ENCODE results near the gene HECW1.

The HECW1 gene

DNA sequence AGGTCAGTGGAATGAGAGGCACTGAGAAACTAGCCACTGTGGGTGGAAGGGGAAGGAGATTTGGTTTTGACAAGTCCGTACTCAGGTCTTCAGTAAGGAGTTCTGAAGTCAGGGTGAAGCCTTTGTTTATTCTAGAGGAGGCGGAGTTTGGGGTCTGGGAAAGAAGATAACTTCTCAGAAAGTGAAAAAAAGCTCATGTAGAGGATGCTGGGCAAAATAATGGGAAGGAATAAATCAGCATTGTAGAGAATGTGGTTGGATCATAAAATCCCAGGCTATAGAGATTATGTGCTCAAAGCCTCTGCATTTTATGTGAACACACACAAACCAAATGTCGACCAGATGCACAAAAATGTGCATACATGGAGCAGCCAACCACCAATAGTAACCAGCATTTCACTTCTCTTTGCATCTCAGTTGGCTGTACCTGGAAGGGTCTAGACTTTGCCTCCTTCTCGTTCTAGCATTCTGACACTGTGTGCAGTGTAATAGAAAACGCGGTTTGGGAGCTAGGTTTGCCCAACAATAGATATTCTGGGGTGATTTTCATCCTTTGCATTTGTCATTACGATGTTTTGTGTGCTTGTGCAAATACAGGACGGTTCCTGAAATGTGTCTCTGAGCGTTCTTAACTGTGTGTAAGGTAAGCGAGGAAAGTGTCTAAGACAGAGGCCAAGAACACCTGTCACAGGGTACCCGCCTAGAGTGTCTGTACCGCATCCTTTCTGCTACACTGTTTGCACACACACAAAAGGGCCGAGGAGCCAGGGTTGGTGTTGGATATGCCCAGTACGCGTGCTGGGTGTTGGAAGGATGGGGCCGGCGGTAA is 603 bp upstream of the HECW1 start:
- peak in 7 of 56 donors; percentile 19 to 64 (median 51) for DNase-seq

GRCh38 chr7:43112941-43113621 is 634 bp downstream of the HECW1 start:
- peak in 30 of 56 donors; percentile 4 to 63 (median 47) for DNase-seq

GRCh38 chr7:43113622-43114457 is 1.4 kb downstream of the HECW1 start:
- DNase-seq = peak in 22 of 56 donors; percentile 5 to 63 (median 42)

DNA sequence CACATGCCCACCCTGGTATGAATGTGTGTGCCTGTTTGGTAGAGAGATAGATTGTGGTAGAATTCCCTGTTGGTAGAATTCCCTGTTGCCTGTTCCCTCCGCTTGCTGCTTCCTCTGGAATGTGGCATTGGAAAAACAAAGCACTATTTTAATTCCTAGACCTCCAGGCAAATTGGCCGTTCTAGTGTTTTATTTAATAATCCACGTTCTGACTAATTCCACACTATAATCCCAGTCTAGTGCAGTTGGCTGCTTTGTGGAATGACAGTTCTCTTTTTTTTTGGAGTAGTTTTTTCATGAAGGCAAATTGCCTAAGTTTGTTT is 2.0 kb downstream of the HECW1 start:
- DNase-seq = no peak

GRCh38 chr7:43116451-43116850 is 4.0 kb downstream of the HECW1 start:
- no peak for DNase-seq

DNA sequence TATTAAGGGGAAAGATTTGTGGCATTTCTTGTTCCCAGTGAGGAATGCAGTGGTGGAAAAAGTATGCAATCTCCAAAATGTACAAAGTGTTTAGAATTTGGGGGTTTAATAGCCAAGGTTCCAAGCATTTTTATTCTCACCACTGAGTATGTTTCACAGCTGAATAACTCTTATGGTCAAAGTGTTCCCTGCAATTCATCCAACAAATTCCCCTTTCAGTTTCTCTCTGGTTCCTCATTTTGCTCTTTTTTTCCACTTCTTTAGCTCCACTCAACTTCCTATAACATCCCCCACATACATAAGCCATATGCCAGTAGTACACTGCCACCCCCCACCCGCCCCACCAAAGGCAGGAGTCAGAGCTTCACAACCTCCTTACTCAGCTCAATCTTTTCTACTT is 4.6 kb downstream of the HECW1 start:
- no peak for DNase-seq

DNA sequence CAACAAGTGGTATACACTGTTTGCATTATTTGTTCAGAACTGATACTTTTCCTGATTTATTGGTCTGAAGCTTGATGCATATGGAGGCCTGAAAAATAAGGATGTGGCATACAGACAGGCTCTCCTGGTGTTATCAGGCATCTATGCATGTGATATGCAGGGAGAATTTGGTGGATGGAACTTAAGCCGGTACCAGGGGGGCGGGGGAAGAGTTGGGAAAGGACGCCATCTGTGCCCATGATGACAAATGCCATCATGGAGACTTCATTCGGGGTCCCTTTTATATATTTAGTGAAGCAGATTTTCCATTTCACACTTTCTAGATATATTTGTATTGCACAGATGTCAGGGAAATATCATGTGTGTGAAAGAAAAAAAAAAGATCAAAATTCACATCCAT is 5.4 kb downstream of the HECW1 start:
- no peak for DNase-seq

DNA sequence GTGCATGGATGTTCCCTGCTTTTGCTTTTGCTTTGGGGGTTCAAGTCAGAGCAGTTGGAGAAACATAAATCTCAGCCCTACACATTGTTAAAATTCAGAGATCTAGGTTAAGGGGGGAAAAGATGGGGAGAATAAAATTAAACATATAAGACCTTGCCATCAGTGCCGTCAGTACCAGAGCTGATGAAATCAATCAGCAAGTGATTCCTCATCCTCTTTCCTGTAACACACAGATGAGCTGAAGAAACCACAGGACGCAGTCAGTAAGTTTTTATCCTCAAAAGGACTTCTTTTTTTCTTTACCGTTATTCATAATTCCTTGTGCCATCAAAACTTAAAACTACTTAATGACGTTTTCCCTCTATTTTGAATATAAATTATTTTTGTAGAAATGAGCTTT is 5.9 kb downstream of the HECW1 start:
- DNase-seq = no peak

- DNase-seq = peak in 2 of 56 donors; percentile 2 to 3
Observed at GRCh38 chr7:43119371-43120075, 7.1 kb downstream of the HECW1 start.

DNA sequence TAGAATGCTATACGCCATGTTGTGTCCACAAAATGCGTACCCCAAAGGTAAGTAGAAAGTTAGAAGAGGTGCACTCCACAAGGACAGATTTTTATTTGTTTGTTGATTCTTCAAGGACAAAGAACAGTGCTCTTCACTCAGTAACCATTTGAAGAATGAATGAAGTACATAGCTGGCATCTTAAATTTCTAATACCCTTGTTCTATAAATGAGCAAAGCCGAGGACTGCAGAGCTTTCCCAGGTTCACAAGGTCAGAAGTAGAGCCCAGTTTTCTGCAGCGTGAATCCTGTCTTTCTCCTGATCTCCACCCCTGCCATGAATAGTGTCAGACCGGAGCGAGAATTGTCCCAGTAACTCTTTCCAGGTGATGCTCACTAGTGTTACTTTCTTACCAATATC is 9.5 kb downstream of the HECW1 start:
- no peak for DNase-seq

- DNase-seq = no peak
Observed at GRCh38 chr7:43123457-43123856, 11.0 kb downstream of the HECW1 start.

- no peak for DNase-seq
Observed at GRCh38 chr7:43124388-43124787, 11.9 kb downstream of the HECW1 start.

DNA sequence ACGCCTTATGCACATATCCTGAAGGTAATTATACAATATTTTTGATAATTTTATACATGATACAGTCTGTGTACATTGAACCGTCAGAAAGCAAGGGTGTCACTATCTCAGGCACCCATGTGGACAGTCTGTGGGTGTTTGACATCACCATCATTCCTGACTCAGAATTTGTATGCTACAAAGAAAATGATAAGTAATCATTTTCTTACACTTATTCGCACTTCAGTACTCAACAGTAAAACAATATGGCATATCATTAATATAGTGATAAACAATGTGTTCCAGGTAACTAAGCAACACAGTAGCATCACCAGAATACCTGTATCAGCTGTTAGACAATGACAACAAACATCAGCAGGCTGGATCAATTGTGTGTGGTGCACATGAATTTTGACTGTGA is 17.9 kb downstream of the HECW1 start:
- DNase-seq = no peak

DNA sequence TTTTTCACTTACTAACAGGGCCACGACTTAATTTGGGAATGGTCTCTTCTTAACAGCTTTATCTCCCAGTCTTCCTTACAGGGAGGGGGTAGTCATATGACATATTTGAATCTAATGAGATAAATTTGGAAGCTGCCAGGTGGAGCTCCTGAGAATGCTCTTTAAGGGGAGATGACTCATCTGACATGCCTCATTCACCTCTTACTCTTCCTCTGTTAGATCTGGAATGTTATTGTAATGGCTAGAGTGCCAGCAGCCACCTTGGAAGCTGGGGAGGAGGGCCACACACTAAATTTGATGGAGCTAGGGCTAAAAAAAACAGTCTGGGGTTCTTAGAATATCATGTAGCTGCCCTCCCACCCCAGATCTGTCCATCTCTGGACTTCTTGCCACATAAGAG is 22.7 kb downstream of the HECW1 start:
- no peak for DNase-seq

DNA sequence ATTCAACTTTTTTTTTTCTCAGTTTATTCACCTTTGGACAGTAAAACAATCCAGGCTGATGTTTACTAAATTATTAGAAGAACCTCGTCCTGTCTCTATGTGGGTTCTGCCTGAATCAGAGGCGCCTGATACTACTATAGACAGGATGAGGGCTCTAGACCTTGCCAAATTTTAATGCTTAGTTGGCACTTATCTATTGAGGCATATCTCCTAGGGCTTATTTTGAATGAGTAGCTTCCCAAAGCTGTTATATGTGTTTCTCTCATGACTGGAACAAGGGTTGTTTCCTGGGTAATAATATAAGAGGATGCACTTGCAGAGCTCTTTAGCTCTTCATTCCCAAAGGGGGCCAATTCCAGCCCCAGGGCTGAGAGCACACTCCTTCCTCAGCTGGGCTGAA is 23.6 kb downstream of the HECW1 start:
- DNase-seq = no peak

DNA sequence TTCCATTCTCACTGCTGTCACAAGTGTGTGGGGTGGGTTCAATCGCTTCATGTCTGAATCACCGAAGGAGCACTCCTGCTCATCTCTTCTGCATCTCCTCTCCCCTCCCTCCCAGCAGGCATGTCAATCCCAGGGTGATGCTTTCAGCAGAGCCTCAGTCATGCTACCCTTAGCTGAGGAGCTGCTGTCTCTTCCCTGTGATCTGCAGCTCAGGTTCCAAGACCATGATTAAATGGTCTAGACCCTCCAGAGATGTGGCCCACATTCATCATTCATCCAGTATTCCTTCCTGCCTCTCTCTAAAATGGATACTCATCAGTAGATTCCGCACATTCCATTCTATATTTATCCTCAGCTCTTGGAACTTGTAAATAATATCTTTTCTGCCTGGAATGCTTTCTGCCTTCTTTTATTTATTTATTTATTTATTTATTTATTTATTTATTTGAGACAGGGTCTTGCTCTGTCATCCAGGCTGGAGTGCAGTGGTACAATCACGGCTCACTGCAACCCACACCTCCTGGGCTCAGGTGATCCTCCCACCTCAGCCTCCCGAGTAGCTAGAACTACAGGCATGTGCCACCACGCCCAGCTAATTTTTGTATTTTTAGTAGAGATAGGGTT is 24.8 kb downstream of the HECW1 start:
- peak in 10 of 56 donors; percentile 5 to 62 (median 18) for DNase-seq

- no peak for DNase-seq
Observed at GRCh38 chr7:43137811-43138210, 25.4 kb downstream of the HECW1 start.

- no peak for DNase-seq
Observed at GRCh38 chr7:43138710-43139109, 26.3 kb downstream of the HECW1 start.

DNA sequence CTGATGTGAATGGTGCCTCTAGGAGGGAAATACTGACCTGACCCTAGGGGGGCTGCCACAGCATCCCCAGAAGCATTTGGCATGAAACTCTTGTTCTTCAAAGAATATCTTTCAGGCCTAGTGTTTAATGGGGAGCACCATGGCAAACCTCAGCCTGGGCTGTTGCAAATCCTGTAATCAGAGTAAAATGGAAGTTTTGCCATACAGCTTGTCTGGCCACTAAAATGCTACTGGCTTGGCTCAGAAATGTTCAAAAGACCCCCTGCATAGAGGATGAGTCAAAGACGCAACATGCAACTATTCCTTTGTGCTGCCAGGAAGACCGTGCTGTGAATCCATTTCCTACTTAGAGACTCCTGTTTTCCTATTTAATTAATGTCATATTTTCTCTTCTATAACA is 26.7 kb downstream of the HECW1 start:
- DNase-seq = no peak

GRCh38 chr7:43140186-43140585 is 27.7 kb downstream of the HECW1 start:
- DNase-seq = no peak

DNA sequence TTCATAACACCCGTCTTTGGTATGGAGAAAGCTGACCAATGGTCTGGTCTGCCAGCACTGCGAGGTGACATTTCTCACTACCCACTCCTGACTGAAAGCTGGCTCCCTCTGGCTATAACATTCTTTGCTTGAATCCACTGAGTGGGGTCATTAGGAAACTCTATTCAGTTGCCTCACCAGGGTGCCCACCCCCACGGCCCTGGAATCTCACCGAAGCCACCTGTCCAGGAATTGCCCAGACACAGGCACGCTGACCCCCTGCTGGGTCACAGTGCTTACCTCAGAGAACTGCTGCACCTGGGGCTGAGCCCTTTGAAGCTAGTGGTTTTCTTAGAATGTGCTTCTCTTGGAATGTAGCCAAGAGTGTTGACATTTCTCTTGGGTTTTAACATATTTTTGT is 28.6 kb downstream of the HECW1 start:
- DNase-seq = no peak

All from nucleus accumbens (tissue), 56 donors.